GM19351 (cell line): ENCODE measurements around the gene EFHD2.
"Not testable (repeated sequence)": the region's sequence is repeated elsewhere in the genome, so short reads cannot be mapped to it uniquely, and the experiment has no call there.

ENCODE experiments used
- ATAC-seq: cut with Tn5 transposase; IDR thresholded peaks from one replicate; pipeline ENCODE4 v1.9.1; 2021; ENCODE audit warnings: mild to moderate bottlenecking, moderate library complexity; ENCODE audit not compliant: unreplicated experiment

Gene EFHD2

GRCh38 chr1:15429701-15430149 lies 20.0 kb downstream of the EFHD2 start:
- ATAC-seq = no peak

- no peak for ATAC-seq
Measured at GRCh38 chr1:15430787-15431570, 21.3 kb downstream of the EFHD2 start.

DNA sequence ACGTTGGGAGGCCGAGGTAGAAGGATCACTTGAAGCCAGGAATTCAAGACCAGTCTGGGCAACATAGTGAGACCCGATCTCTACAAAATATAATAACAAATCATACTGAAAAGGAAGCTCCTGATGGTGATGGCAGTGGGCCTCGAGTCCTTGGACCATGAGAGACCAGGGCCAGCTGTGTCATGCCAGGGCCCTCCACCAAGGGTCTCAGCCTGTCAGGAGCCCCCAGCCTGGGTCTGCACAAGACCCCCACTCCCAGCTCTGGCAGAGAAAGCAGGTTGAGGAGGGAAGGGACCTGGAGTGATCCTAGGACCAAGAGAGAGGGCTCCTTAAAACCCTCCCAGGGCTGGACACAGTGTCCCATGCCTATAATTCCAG lies 21.9 kb downstream of the EFHD2 start:
- no peak for ATAC-seq

DNA sequence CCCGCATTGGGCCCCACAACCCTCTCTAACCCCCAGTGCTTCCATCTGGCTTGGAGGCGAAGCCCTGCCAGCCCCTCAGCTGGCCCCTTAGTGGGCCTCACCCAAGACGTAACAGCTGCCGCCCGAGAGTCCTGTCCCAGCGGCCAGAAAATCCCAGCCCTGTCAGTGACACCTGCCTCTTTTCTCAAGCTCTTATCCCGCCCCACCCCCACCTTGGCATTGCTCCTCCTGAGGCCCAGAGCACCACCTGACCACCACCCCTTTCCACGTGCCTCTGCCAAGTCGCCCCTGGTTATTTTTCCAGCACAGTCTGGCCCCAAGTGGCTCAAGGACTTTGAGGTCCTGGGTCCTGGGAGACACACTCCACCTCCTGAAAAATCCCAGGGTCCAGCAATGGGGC lies 22.6 kb downstream of the EFHD2 start:
- ATAC-seq = no peak

DNA sequence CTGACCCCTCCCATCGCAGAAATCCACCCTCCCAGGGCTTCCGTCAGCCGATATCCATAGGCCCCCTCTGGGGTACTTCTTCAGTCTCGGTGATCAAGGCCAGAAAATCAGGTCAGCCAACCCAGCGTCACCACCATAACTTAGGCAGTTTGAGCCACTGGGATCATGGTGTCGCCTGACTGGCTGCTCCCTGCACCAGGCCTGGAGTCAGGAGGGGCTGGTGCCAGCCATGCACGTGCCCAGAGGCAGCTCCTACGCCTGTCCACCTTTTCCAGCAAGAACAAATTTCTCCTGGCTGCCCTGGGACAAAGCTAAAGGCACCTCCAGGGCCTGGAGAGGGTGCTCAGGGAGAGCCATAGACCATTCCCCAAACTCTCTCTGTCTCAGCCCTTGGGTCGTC lies 23.8 kb downstream of the EFHD2 start:
- no peak for ATAC-seq

DNA sequence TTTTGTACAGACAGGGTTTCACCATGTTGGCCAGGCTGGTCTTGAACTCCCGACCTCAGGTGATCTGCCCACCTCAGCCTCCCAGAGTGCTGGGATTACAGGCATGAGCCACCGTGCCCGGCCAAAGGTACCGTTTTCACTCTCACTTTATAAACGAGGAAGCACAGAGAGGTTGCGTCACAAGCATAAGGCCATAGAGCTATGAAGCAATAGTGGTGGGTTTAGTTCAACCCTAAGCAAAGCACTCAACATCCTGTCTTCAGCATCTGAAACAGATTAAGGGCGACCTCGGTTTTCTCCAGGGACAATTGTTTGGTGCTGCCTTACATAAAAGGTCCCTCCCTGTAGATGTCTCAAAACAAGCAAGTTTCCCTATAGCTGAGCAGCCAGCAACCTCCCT lies 25.1 kb downstream of the EFHD2 start:
- ATAC-seq = not testable (repeated sequence)

- no peak for ATAC-seq
Measured at GRCh38 chr1:15435239-15436077, 25.8 kb downstream of the EFHD2 start.

DNA sequence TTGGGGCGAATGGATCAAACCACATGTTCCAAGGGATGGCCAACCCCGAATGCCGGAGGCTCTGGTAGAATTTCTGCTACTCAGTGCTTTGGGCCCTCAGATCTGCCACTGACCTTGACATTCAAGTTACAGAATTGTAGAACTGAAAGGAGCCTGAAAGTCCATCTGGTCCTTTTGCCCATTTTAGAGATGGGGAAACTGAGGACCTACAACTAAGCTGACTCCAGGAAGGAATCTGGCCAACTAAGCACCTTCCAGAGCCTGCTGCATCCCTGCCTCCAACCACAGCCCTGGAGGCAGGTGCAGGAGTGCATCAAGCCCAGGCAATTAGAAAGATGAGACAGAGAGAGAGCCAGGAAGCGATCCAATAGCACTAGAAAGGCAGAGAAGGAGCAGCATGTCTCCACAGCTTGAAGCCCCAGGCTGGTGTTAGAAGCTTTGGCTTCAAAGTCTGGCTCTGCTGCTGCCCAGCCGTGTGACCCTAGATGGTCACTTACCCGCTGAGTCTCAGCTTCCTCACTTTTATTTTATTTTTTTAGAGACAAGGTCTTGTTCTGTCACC lies 27.3 kb downstream of the EFHD2 start:
- no peak for ATAC-seq

- ATAC-seq = no peak
Measured at GRCh38 chr1:15439325-15439724, 29.6 kb downstream of the EFHD2 start.

GRCh38 chr1:15440357-15440756 lies 30.7 kb downstream of the EFHD2 start:
- ATAC-seq = no peak

GRCh38 chr1:15441247-15441646 lies 31.6 kb downstream of the EFHD2 start:
- no peak for ATAC-seq

DNA sequence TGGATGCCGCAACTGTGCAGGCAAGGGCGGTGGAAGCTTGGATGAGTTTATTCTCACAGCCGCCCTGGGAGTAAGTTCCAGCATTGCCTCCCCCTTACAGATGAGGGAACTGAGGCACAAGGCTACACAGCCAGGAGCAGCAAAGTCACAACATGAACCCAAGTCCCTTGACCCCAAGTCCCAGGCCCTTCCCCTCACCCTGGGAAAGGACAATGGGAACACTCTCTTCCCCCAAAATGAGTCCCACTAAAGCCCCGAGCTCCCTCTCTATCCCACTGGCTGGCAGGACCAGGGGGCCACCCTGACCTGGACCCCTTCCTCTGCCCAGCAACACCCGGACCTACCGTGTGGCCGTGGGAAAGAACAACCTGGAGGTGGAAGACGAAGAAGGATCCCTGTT lies 32.4 kb downstream of the EFHD2 start:
- ATAC-seq = no peak

DNA sequence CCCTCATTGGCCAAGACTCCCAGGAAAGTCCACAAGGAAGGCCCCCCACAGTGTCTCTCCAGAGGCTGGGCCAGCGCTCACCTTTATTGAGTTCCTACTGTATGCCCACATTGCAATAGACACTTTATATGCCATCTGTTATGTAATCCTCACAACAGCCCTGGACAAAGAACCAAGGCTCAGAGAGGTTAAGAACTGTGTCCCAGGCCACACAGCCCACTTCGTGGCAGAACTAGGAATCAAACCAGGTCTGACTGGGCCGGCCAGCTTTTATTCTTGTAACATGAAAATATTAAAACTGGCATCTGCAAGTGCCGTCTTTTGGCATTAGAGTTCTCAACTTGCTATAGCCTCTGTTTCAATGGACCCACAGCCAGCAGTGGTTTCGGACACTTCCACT lies 33.1 kb downstream of the EFHD2 start:
- ATAC-seq = no peak

DNA sequence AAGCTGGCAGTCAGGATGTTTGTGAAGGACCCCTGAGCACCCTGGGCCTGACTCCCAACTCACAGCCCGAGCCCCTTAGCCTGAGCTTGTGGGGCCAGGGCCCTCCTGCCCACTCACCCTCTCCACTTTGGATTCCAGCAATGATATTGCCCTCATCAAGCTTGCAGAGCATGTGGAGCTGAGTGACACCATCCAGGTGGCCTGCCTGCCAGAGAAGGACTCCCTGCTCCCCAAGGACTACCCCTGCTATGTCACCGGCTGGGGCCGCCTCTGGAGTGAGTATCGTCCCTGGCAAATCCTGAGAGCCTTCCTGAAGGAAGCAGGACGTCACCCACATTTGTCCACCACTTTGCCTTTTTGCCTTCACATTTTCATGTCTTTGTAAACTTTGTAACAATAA lies 33.6 kb downstream of the EFHD2 start:
- no peak for ATAC-seq

DNA sequence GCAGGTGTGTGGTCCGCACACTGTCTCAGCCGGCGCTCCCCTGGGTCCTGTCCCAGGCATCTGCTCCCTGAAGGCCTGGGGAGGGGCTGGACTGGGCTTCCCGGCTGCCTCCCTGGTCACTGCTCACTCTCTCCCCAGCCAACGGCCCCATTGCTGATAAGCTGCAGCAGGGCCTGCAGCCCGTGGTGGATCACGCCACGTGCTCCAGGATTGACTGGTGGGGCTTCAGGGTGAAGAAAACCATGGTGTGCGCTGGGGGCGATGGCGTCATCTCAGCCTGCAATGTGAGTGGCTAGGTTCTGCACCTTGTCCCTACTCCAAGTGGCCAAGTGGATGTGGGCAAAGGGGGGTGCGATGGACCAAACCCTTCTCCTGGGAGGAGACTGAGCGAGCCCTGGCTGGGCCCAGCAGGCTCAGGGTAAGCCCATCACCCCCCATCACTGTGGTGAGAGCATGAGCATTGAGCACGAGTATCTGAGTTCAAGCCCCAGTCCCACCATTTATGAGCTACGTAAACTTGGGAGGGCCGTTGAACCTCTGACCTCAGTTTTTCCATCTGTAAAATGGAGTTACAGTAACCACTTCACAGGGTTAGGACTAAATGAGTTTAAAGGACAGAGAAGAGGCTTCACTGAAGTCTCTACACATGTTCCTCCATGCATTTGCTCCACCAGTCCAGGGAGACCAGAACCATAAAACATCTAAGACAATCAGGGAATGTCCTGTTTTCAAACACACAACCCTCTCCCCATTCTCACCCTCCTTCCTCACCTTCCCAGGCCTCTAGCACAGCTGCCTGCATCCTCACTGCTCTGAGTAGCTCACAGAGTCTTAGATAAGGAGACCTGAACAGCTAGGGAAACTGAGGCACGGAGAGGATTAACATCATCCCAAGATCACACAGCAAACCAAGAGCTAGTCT lies 35.0 kb downstream of the EFHD2 start:
- ATAC-seq = no peak

- no peak for ATAC-seq
Measured at GRCh38 chr1:15445390-15446122, 35.9 kb downstream of the EFHD2 start.

- no peak for ATAC-seq
Measured at GRCh38 chr1:15446212-15446611, 36.5 kb downstream of the EFHD2 start.

- ATAC-seq = no peak
Measured at GRCh38 chr1:15448877-15449462, 39.3 kb downstream of the EFHD2 start.

DNA sequence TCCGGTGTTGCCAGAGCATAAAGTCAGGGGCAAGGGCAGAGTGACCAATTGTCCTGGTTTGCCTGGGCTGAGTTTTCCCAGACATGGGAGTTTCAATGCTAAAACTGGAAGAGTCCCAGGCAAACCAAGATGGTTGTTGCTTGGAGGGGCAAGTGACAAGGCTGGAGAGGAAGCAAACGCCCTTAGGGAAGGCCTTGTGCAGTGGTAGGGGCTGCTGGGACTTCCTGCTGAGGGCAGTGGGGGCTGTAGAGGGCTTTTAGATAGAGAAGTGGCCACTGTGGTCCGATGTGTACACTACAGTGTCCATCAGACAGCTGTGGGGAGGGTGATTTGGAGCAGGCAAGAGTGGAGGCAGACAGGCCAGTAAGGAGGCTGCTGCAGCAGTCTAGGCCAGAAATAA lies 39.9 kb downstream of the EFHD2 start:
- ATAC-seq = no peak
